Pancreas (tissue), 10 donors: ENCODE results near the gene ETS2. TPM values are rescaled to one million over a fixed set of nuclear protein-coding genes. Genes with fewer than 3 reads are reported as not detected.
"Not testable (repeated sequence)": the region's sequence is repeated elsewhere in the genome, so short reads cannot be mapped to it uniquely, and the experiment has no call there.

Experiments
- ATAC-seq, 4 donors: fragments of 200-7000 bp; cut with Tn5 transposase; one replicate each; pipeline versions ENCODE4 v1.8.0 to v1.9.1; 2020; ENCODE audit warnings: mild to moderate bottlenecking in 4 of 4, moderate library complexity in 4 of 4
- DNase-seq, 6 donors: peaks; one replicate each; pipeline ENCODE4 v3.0.0-alpha.2; 2020
- FAIRE-seq: peaks from 2 replicates; lab custom pipeline; 2012; peaks lifted over from hg19 to GRCh38; lab: Jason Lieb, UNC
- H3K27ac ChIP-seq, 4 donors: fragments of 200-600 bp; sonication (generic); 1 replicate in 3 of 4; 2 replicates in 1 of 4; pipeline versions ENCODE4 v1.5.0 to v1.8.0; 2020
- H3K27me3 ChIP-seq, 4 donors: fragments of 200-600 bp; one replicate each; pipeline ENCODE4 v1.8.0; 2021
- H3K36me3 ChIP-seq, 3 donors: fragments of 200-600 bp; sonication (generic) in 1 of 3; one replicate each; pipeline versions ENCODE4 v1.5.0 to v1.8.0; 2020 to 2021
- H3K4me1 ChIP-seq, 3 donors: fragments of 200-600 bp; one replicate each; pipeline ENCODE4 v1.8.0; 2021
- H3K4me3 ChIP-seq, 4 donors: fragments of 200-600 bp; sonication (generic) in 2 of 4; one replicate each; pipeline versions ENCODE4 v1.5.0 to v1.8.0; 2020 to 2021
- H3K9me3 ChIP-seq, 4 donors: fragments of 200-600 bp; one replicate each; pipeline ENCODE4 v1.8.0; 2021
- CTCF ChIP-seq, 4 donors: fragments of 200-600 bp; sonication (generic) in 3 of 4; IDR thresholded peaks; one replicate each; pipeline versions ENCODE4 v1.5.0 to v1.8.0; 2021; ENCODE audit warnings: antibody characterized with exemption in 4 of 4
- WGBS, 2 donors: extraction: QIAGEN DNeasy Blood & Tissue Kit; methylation state at CpG; one replicate each; pipeline ENCODE4 v1.1.7; 2013; 5-methylcytosine and 5-hydroxymethylcytosine counted together
- intact Hi-C, 3 donors: fragments of 100-400 bp; cut with DNase I; formaldehyde crosslinking; loops; one replicate each; pipeline versions ENCODE4 v1.11.1 to v1.14.2; 2022
- polyA plus RNA-seq, 2 donors: library from polyadenylated mRNA; stranded (reverse); fragments of 200-250 nt; gene quantifications; one replicate each; pipeline ENCODE4 v1.2.3, GENCODE V29; 2013
- total RNA-seq, 6 donors: library from RNA; stranded (reverse); fragmentation: NEBNext Ultra II Directional in 4 of 6; extraction: Animal tissue kit (Norgen Biotek cat#: 25700) in 4 of 6; gene quantifications; one replicate each; pipeline versions ENCODE4 v1.2.1 to v1.2.4, GENCODE V29; 2021 to 2023
- donor health status: healthy with polysubstance abuse.
- donor health status: DM: no; HTN: no; CAD: no; lungs with moderate emphysema.
- donor health status: DM: no; HTN: no; CAD: no.
- donor health status: control.
- donor health status: control.
- donor health status: Bipolar disorder and iron deficiency.
- donor health status: DM: yes; HTN: yes; CAD: no.
- donor health status: DM: no; HTN: no; CAD: no.
- donor health status: DM: no; HTN: no; CAD: no.
- donor health status: DM: yes; HTN: yes; CAD: no.

Gene ETS2
- total and polyA plus RNA-seq, 8 donors, result 10.6 to 30.0 (median 17.9) TPM

- no peaks in the 10 kb centered on the region for H3K4me1 ChIP-seq
- ATAC-seq, result no peak
- DNase-seq, result no peak
- H3K27ac ChIP-seq, result no peak overlapping the region
- H3K27me3 ChIP-seq, result no peaks in the 10 kb centered on the region
- H3K36me3 ChIP-seq, result peaks cover 12 to 61% (median 20%) of the 10 kb centered on the region in 3 donors
- no peak overlapping the region for H3K4me3 ChIP-seq
- no peak for FAIRE-seq
- intact Hi-C loops, result no loop called here
- H3K9me3 ChIP-seq, result no peaks in the 10 kb centered on the region
- 89 to 91% methylated on average over 26 of the region's 26 CpGs for WGBS, 2 donors
- TF ChIP-seq CTCF (IDR thresholded peaks at IDR 0.05), result no peak
Measured at GRCh38 chr21:38822778-38823238, 17.1 kb downstream of the ETS2 start.

GRCh38 chr21:38823737-38824123 lies 18.0 kb downstream of the ETS2 start:
- TF ChIP-seq CTCF (IDR thresholded peaks at IDR 0.05), result no peak
- Histone ChIP-seq H3K4me1 (no peaks in the 10 kb centered on the region), H3K27me3 (no peaks in the 10 kb centered on the region), H3K4me3 (no peak overlapping the region), H3K9me3 (no peaks in the 10 kb centered on the region), H3K36me3 (peaks cover 12 to 52% (median 20%) of the 10 kb centered on the region in 3 donors), H3K27ac (no peak overlapping the region)
- intact Hi-C loops, result no loop called here
- no peak for ATAC-seq
- WGBS, 2 donors, result 78 to 81% methylated on average over 3 of the region's 3 CpGs
- no peak for FAIRE-seq
- no peak for DNase-seq

- 84 to 85% methylated on average over 19 of the region's 19 CpGs for WGBS, 2 donors
- Histone ChIP-seq H3K36me3 (peaks cover 11 to 47% (median 16%) of the 10 kb centered on the region in 3 donors), H3K27me3 (no peaks in the 10 kb centered on the region), H3K9me3 (no peaks in the 10 kb centered on the region), H3K4me1 (no peaks in the 10 kb centered on the region), H3K27ac (no peak overlapping the region), H3K4me3 (no peak overlapping the region)
- FAIRE-seq (no peak), ATAC-seq (no peak), DNase-seq (no peak)
- no peak for TF ChIP-seq CTCF (IDR thresholded peaks at IDR 0.05)
- intact Hi-C loops, result no loop called here
Measured at GRCh38 chr21:38824124-38824822, 18.5 kb downstream of the ETS2 start.

- ATAC-seq, result no peak
- H3K36me3 ChIP-seq, result peaks cover 7 to 37% (median 7%) of the 10 kb centered on the region in 3 donors
- no peak for FAIRE-seq
- H3K27me3 ChIP-seq, result no peaks in the 10 kb centered on the region
- 96 to 98% methylated on average over 4 of the region's 4 CpGs for WGBS, 2 donors
- no peaks in the 10 kb centered on the region for H3K9me3 ChIP-seq
- no peak for TF ChIP-seq CTCF (IDR thresholded peaks at IDR 0.05)
- intact Hi-C loops, result no loop called here
- no peak overlapping the region for H3K4me3 ChIP-seq
- no peak for DNase-seq
- no peaks in the 10 kb centered on the region for H3K4me1 ChIP-seq
- no peak overlapping the region for H3K27ac ChIP-seq
Measured at GRCh38 chr21:38825269-38825668, 19.5 kb downstream of the ETS2 start.

- H3K36me3 ChIP-seq, result peaks cover 5 to 30% (median 7%) of the 10 kb centered on the region in 3 donors
- peaks cover 0 to under 1% (median 0%) of the 10 kb centered on the region in 3 donors for H3K4me1 ChIP-seq
- intact Hi-C loops, result no loop called here
- DNase-seq (no peak), FAIRE-seq (no peak), ATAC-seq (no peak)
- H3K27ac ChIP-seq, result no peak overlapping the region
- no peak for TF ChIP-seq CTCF (IDR thresholded peaks at IDR 0.05)
- H3K4me3 ChIP-seq, result no peak overlapping the region
- H3K27me3 ChIP-seq, result no peaks in the 10 kb centered on the region
- 71 to 81% methylated on average over 2 of the region's 2 CpGs for WGBS, 2 donors
- H3K9me3 ChIP-seq, result no peaks in the 10 kb centered on the region
Measured at GRCh38 chr21:38825921-38826320, 20.2 kb downstream of the ETS2 start.

GRCh38 chr21:38828111-38828510 lies 22.4 kb downstream of the ETS2 start:
- H3K4me3 ChIP-seq, intact Hi-C loops, H3K36me3 ChIP-seq, H3K27me3 ChIP-seq, ATAC-seq, FAIRE-seq, H3K4me1 ChIP-seq, H3K27ac ChIP-seq, DNase-seq, H3K9me3 ChIP-seq: not testable (repeated sequence)
- 83 to 89% methylated on average over 6 of the region's 7 CpGs for WGBS, 2 donors
